D341Med (cell line): ENCODE results near the gene PAPLN.

Experiments
- DNase-seq: peaks from one replicate; pipeline ENCODE4 v3.0.0; 2012; ENCODE audit warnings: low spot score

PAPLN gene

DNA sequence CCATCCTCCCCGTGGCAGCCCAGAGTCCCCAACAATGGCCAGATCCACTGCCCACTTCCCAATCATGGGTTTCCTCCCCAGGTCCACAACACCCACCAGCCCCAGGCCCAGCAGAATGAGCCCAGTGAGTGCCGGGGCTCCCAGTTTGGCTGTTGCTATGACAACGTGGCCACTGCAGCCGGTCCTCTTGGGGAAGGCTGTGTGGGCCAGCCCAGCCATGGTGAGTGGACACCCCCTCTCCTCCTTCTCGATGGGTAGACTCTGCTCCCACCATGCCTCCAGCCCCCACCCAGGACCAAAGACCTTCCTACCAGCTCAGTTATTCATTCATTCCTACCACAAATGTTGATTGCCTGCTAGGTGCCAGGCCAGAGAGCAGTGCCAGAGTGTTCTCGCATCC is 23.8 kb downstream of the PAPLN start:
- DNase-seq = no peak

- DNase-seq = no peak
These were observed 24.5 kb downstream of the PAPLN start for GRCh38 chr14:73261520-73262426.

- peak; percentile 33 for DNase-seq
These were observed 25.3 kb downstream of the PAPLN start for GRCh38 chr14:73262427-73263183.

DNA sequence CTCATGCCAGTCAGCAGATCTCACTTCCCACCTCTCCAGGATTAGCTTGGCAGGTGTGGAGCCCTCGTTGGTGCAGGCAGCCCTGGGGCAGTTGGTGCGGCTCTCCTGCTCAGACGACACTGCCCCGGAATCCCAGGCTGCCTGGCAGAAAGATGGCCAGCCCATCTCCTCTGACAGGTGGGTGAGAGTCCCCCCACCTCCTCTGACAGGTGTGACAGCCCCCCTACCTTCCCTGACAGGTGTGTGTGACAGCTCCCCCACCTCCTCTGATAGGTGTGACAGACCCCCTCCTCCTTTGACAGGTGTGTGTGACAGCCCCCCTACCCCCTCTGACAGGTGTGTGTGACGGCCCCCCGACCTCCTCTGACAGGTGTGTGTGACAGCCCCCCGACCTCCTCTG is 26.3 kb downstream of the PAPLN start:
- peak; percentile 32 for DNase-seq

GRCh38 chr14:73264080-73264884 is 27.0 kb downstream of the PAPLN start:
- peak; percentile 38 for DNase-seq

DNA sequence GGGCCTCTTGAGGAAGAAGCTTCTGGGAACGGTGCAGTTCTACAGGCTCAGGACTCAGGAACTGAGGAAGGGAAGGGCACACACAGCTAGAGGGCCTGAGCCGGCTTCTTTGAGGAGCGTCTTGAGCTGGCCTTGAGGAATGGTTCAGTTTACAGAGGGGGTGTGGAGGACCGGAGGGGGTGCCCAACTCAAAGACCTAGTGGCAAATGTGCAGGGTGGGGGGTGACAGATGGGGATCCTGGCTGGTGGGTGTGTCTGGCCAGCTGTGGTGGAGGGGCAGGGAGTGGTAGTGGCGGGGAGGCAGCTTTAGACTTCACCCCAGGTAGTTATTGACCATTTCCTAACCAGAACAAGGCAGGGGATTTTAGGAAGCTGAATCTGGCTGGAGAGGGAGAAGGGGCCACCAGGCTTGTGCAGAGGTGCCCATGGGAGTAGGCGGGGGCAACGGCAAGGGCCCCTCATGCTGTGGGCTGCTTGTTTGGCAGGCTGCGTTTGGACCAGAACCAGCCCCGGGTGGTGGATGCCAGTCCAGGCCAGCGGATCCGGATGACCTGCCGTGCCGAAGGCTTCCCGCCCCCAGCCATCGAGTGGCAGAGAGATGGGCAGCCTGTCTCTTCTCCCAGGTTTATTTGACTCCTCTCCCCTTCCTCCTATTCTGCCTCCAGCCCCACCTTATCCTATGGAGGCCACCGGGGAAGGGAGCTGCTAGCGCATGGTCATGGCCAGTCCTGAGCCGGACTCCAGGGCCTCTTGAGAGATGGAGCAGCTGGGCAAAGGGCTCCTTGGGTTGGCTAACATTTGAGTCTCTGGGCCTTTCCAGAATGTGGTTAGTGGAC is 27.8 kb downstream of the PAPLN start:
- DNase-seq = peak; percentile 29

GRCh38 chr14:73265721-73266046 is 28.4 kb downstream of the PAPLN start:
- no peak for DNase-seq

GRCh38 chr14:73266317-73266716 is 29.0 kb downstream of the PAPLN start:
- no peak for DNase-seq

GRCh38 chr14:73267474-73267873 is 30.2 kb downstream of the PAPLN start:
- DNase-seq = no peak

- peak; percentile 30 for DNase-seq
These were observed 32.6 kb downstream of the PAPLN start for GRCh38 chr14:73269729-73270531.

DNA sequence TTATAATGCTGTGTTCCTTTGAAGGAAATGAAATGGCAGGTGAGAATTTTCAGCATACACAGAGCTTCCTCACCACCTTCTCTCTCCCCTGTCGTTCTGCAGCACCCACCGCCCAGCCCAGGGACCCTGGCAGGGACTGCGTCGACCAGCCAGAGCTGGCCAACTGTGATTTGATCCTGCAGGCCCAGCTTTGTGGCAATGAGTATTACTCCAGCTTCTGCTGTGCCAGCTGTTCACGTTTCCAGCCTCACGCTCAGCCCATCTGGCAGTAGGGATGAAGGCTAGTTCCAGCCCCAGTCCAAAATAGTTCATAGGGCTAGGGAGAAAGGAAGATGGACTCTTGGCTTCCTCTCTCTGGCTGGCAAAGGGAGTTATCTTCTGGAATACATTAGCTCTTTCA is 35.1 kb downstream of the PAPLN start:
- DNase-seq = peak; percentile 58

- DNase-seq = no peak
These were observed 36.5 kb downstream of the PAPLN start for GRCh38 chr14:73273799-73274198.

- no peak for DNase-seq
These were observed 39.5 kb downstream of the PAPLN start for GRCh38 chr14:73276836-73277235.

DNA sequence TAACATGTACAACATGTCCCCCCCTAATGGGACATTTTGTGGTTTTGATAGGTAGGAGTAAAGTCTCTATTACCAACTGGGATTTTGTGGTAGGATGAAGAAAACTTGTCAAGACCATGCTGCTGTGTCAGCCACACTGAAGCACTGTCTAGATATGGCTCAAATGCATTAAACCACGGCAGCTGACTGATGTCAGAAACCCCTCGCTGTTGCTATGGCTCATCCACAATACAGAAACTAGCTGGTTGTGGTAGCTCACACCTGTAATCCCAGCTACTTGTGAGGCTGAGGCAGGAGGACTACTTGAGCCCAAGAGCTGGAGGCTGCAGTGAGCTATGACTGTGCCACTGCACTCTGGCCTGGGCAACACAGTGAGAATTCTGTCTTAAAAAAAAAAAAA is 40.1 kb downstream of the PAPLN start:
- DNase-seq = no peak

DNA sequence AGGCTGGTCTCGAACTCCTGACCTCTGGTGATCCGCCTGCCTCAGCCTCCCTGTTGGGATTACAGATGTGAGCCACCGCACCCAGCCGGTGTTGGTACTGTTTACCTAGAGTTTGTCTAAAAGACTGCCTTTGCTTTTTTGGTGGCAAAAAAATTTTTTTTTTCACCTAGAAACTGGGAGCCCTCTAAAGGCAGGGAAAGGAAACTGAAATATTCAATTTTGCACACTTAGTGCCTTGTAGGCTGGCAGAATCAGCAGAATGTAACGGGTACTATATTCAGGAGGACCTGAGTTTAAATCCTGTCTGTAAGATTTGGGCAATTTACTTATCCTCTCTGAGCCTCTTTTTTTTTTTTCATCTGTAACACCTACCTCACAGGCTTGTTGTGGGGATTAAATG is 43.6 kb downstream of the PAPLN start:
- DNase-seq = no peak

DNA sequence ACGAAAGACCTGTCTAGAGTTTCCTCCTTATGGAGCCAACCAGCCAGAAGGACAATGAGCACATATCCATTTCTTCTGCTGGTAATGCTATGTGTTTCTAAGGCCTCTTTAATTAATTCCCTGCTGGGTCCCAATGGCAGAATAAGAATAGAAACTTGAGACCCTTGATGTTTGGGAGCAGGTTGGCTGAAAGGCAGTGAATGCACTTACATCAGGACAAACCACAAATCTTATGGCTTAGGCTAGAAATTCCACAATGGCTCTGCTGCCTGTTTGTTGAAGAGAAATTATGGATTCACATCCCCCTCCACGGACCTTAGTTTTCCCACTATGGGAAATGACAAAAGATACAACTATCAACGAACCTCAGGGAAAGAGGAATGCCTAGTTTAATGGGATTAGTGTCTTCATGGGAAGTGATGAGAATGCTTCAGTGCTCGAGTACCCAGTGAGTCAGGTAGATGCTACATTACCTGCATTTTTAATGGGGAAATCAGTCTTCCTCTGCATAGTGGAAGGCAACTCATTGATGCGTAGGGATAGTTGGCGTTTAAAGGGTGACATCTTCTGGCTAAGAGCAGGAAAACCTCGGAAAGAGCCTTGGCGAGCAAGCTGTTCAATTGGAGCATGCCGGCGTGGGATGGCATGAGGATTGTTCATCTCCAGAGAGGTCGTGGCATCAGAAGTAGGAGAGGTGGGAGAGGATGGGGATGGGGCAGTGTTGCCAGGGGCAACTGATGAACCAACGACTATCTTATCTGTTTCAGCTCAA is 46.5 kb downstream of the PAPLN start:
- DNase-seq = peak; percentile 60

GRCh38 chr14:73285979-73286378 is 48.7 kb downstream of the PAPLN start:
- DNase-seq = no peak

- no peak for DNase-seq
These were observed 49.3 kb downstream of the PAPLN start for GRCh38 chr14:73286598-73286997.

DNA sequence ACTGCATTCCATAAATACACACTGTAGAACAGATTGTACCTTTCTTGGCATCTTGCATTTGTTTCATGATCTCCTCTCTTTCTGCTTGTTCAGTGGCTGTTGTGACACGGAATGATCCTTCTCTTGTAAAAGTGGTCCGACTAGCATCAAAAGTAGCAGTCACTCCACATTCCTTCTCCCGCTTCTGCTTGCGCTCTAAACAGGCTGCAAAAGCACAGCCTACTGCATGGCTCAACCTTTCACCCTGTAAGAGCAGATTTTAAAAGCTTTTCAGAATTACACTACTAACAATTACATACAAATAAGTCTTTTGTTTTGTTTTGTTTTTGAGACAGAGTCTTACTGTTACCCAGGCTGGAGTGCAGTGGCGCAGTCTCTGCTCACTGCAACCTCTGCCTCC is 49.8 kb downstream of the PAPLN start:
- DNase-seq = no peak

DNA sequence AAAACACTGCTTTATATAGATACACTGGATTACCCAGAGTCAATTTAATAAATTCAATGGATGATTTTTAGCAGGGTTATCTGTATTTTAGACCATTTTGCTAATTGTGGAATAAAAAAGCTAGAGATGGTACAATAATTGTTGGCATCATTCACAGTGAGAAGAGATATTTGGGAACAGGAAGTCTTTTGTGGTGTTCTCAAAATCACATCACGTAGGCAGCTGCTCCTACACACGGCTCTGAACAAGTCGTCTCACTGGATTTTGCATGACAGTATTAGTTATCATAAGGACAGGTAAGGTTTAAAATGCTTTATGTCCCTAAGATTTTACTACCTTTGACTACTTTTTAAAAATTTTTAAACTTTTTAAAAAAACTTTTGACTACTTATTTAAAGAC is 52.0 kb downstream of the PAPLN start:
- DNase-seq = no peak
